ENCODE measurements around the gene MRPL55.

MRPL55 gene

DNA sequence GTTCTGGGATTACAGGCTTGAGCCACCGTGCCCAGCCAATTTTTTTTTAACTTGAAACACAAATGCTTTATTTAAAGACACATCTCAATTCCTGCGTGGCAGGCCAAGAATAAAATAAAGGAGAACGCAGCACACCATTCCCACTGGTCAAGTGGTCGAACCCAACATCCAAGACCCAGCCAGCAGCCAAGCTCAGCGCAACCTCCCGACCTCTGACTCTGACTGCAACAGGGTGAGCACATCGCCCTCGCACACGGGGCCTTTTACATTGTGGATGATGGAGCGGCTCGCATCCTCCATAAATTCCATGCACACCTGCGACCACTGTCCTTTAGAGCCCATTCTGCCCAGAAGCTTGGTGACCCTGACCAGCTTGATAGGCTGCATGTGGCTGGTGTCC, 25.5 kb upstream of the MRPL55 start:
- DNase-seq (ENCODE audit: low read depth): no peak
- H3K4me3 ChIP-seq (ENCODE audit: low read depth, low read length): no peak overlapping the region
- TF ChIP-seq, protein P1, sequence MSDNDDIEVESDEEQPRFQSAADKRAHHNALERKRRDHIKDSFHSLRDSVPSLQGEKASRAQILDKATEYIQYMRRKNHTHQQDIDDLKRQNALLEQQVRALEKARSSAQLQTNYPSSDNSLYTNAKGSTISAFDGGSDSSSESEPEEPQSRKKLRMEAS (IDR thresholded peaks at IDR 0.05; ENCODE audit: low read depth, low read length): no peak
- TF ChIP-seq, protein P2, sequence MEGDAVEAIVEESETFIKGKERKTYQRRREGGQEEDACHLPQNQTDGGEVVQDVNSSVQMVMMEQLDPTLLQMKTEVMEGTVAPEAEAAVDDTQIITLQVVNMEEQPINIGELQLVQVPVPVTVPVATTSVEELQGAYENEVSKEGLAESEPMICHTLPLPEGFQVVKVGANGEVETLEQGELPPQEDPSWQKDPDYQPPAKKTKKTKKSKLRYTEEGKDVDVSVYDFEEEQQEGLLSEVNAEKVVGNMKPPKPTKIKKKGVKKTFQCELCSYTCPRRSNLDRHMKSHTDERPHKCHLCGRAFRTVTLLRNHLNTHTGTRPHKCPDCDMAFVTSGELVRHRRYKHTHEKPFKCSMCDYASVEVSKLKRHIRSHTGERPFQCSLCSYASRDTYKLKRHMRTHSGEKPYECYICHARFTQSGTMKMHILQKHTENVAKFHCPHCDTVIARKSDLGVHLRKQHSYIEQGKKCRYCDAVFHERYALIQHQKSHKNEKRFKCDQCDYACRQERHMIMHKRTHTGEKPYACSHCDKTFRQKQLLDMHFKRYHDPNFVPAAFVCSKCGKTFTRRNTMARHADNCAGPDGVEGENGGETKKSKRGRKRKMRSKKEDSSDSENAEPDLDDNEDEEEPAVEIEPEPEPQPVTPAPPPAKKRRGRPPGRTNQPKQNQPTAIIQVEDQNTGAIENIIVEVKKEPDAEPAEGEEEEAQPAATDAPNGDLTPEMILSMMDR (IDR thresholded peaks at IDR 0.05; ENCODE audit: low read depth, low read length): no peak
- TF ChIP-seq MYC (IDR thresholded peaks at IDR 0.05; ENCODE audit: low read depth, low read length) (no peak), POLR2A (IDR thresholded peaks at IDR 0.05; ENCODE audit: extremely low read depth, insufficient read length) (no peak)

DNA sequence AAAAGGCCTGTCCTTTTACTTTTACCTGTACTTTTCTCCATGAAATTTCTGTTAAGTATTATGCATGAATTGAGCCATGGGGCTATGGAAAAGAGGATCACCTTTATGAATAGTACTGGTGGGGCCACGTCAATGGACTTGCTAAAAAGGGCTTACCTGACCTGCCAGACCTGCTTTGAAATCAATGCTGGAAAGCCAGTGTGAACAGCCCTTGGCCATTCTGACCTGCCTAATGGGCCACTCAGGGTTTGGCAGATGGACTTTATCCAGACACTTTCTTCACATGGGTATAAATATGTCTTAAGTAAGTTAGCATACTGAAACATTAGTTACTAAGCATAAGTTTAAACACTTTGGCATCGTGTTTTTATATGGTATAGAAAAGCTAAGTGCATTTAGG, 22.7 kb upstream of the MRPL55 start:
- DNase-seq (ENCODE audit: low read depth): no peak
- no peak overlapping the region for H3K4me3 ChIP-seq (ENCODE audit: low read depth, low read length)
- TF ChIP-seq, protein P2 (IDR thresholded peaks at IDR 0.05; ENCODE audit: low read depth, low read length): no peak
- TF ChIP-seq, protein P1 (IDR thresholded peaks at IDR 0.05; ENCODE audit: low read depth, low read length): no peak
- TF ChIP-seq MYC (IDR thresholded peaks at IDR 0.05; ENCODE audit: low read depth, low read length) (no peak), POLR2A (IDR thresholded peaks at IDR 0.05; ENCODE audit: extremely low read depth, insufficient read length) (no peak)

DNA sequence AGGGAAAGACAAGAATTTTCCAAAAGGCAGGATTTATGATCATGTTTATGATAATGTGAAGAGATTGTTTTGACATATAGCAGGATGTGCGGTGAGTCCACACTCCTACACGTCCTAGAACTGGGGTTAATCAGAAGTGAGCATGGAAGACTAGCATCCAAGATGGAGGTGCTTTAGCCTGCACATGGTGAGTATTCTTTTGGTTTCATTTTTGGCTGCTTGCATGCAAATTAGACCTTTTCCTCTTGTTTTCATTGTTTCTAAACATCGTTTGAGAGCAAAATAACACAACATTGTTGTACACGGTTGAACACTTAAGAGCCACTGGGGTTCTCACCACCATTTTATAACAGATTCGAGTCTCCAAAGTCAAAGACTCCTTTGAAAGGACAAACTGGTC, 16.1 kb upstream of the MRPL55 start:
- TF ChIP-seq, protein P2 (IDR thresholded peaks at IDR 0.05; ENCODE audit: low read depth, low read length): no peak
- TF ChIP-seq MYC (IDR thresholded peaks at IDR 0.05; ENCODE audit: low read depth, low read length) (no peak), POLR2A (IDR thresholded peaks at IDR 0.05; ENCODE audit: extremely low read depth, insufficient read length) (no peak)
- TF ChIP-seq, protein P1 (IDR thresholded peaks at IDR 0.05; ENCODE audit: low read depth, low read length): no peak
- DNase-seq (ENCODE audit: low read depth): no peak
- no peak overlapping the region for H3K4me3 ChIP-seq (ENCODE audit: low read depth, low read length)

DNA sequence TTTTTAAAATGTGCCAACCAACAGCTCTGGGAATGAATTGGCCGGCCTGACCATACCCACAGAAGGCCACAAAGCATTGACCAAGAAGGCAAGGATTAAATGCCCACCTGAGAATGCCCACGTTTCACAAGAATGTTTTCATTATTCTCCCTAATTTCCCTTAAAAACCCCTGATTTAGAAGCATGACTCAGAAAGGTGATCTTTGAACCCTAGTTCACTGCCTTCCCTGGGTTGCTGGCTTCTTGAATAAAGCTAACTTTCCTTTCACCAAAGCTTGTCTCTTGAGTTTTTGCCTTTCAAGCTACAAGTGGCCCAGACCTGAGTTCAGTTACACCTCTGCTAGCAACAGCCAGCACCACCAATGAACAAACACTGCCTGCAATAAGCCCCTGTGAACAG, 14.4 kb upstream of the MRPL55 start:
- TF ChIP-seq, protein P1 (IDR thresholded peaks at IDR 0.05; ENCODE audit: low read depth, low read length): no peak
- TF ChIP-seq POLR2A (IDR thresholded peaks at IDR 0.05; ENCODE audit: extremely low read depth, insufficient read length): no peak
- no peak for DNase-seq (ENCODE audit: low read depth)
- H3K4me3 ChIP-seq (ENCODE audit: low read depth, low read length): no peak overlapping the region

DNA sequence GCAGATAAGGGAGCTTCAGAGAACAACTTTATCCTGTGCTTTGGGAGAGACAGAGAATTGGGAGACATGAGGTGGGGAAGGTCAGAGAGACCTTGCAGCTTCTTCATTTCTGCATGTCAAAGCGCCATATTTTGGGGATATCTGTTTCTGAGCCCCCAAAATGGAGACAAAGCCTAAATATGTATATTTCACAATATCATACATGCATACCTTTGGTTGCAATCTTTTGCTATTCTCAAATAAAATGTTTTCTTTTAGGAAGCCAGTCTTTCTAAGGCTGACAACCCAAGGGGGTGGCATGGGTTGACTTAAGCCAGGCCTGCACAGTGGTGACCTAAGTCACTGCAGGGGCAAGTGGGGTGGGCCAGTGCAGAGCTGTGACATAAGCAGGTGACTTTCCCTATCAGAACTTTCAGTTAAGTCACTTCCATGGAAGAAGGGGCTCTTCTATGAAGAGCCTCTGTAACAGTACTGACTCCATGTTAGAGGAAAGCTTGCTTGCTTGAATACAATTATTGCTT, 13.9 kb upstream of the MRPL55 start:
- H3K4me3 ChIP-seq (ENCODE audit: low read depth, low read length): no peak overlapping the region
- DNase-seq (ENCODE audit: low read depth): no peak
- no peak for TF ChIP-seq POLR2A (IDR thresholded peaks at IDR 0.05; ENCODE audit: extremely low read depth, insufficient read length)

DNA sequence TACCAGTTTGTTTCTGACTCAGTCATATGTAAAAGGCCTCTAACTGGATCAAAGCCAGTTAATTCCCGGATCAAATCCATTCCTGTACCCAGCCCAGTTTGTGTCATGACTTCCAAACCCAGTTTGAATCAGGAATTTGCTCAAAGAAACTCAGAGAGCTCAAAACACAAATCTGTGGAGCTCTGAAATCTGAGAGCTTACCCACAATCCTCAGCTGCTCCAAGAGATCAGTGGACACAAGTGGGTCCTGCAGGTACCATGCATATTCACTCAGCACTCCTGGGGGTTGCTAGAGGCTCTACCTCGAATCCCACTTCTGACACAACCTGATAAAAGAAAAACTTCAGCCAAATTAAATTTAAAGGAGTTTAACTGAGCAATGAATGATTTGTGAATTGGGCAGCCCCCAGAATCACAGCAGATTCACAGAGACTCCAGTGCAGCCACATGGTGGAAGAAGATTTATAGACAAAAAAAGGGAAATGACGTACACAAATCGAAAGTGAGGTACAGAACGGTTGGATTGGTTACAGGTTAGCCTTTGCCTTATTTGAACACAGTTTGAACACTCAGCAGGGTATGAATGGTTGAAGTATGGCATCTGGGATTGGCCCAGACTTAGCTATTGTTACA, 11.9 kb upstream of the MRPL55 start:
- TF ChIP-seq MYC (IDR thresholded peaks at IDR 0.05; ENCODE audit: low read depth, low read length): no peak
- TF ChIP-seq, protein P2 (IDR thresholded peaks at IDR 0.05; ENCODE audit: low read depth, low read length): no peak
- TF ChIP-seq POLR2A (IDR thresholded peaks at IDR 0.05; ENCODE audit: extremely low read depth, insufficient read length): no peak
- TF ChIP-seq, protein P1 (IDR thresholded peaks at IDR 0.05; ENCODE audit: low read depth, low read length): no peak
- H3K4me3 ChIP-seq (ENCODE audit: low read depth, low read length): no peak overlapping the region
- DNase-seq (ENCODE audit: low read depth): no peak
